ENCODE measurements around the gene DUSP1.

DUSP1 gene

DNA sequence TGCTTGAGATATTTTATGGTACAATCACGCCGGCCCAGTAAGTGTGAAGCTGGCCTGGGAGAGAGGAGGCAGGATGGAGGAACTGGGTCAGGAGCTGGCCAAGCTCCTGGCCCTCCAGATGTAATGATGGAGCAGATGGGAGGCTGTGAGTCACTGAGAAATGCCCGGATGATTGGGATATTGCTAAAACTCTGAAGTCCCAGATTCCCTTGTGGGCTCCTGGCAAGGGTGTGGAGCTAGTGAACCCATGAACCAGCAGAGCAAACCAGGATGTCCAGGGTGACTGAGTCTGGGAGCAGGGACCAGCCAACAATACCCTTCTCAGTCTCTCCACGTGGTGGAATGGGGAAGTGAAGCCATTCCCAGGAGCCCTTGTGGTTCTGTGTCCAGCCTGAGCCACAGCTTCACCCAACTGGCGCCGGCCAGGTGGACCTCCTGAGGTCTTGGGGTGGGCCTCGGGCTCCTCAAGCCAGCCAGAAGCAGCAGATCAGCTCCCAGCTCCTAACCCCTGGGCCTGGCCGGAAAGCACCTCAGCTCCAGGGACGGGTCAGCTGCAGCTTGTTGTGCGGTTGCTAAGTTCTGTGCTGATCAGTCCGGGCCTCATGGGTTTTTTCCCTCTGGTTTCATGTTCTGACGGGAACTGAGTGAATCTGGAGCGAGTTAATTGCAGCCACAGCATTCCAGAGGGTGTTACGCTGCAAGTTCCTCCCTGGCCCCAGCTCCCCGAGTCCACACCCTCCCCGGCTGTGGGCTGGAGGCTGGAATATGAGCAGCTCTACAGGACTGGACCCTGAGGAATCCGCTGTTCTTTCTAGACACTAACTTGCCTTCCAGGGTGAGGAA lies 37.6 kb downstream of the DUSP1 start:
- TF ChIP-seq ZNF565 (CRISPR knock-in tag; conservative IDR thresholded peaks at IDR 0.05; ENCODE audit: low read depth) (no peak), PPARA (CRISPR knock-in tag; IDR thresholded peaks at IDR 0.05; ENCODE audit: borderline replicate concordance) (no peak), SNAI2 (CRISPR knock-in tag; IDR thresholded peaks at IDR 0.05) (no peak), ZFP3 (CRISPR knock-in tag; IDR thresholded peaks at IDR 0.05) (no peak), RARB (CRISPR knock-in tag; IDR thresholded peaks at IDR 0.05) (no peak), OSR1 (CRISPR knock-in tag; IDR thresholded peaks at IDR 0.05) (no peak), ESRRG (CRISPR knock-in tag; IDR thresholded peaks at IDR 0.05) (no peak), ZNF70 (CRISPR knock-in tag; IDR thresholded peaks at IDR 0.05) (no peak), TOX (CRISPR knock-in tag; IDR thresholded peaks at IDR 0.05; ENCODE audit: borderline replicate concordance) (no peak)
- TF ChIP-seq, protein P1, sequence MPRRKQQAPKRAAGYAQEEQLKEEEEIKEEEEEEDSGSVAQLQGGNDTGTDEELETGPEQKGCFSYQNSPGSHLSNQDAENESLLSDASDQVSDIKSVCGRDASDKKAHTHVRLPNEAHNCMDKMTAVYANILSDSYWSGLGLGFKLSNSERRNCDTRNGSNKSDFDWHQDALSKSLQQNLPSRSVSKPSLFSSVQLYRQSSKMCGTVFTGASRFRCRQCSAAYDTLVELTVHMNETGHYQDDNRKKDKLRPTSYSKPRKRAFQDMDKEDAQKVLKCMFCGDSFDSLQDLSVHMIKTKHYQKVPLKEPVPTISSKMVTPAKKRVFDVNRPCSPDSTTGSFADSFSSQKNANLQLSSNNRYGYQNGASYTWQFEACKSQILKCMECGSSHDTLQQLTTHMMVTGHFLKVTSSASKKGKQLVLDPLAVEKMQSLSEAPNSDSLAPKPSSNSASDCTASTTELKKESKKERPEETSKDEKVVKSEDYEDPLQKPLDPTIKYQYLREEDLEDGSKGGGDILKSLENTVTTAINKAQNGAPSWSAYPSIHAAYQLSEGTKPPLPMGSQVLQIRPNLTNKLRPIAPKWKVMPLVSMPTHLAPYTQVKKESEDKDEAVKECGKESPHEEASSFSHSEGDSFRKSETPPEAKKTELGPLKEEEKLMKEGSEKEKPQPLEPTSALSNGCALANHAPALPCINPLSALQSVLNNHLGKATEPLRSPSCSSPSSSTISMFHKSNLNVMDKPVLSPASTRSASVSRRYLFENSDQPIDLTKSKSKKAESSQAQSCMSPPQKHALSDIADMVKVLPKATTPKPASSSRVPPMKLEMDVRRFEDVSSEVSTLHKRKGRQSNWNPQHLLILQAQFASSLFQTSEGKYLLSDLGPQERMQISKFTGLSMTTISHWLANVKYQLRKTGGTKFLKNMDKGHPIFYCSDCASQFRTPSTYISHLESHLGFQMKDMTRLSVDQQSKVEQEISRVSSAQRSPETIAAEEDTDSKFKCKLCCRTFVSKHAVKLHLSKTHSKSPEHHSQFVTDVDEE (CRISPR knock-in tag; IDR thresholded peaks at IDR 0.05), result no peak
- TF ChIP-seq, protein P2, sequence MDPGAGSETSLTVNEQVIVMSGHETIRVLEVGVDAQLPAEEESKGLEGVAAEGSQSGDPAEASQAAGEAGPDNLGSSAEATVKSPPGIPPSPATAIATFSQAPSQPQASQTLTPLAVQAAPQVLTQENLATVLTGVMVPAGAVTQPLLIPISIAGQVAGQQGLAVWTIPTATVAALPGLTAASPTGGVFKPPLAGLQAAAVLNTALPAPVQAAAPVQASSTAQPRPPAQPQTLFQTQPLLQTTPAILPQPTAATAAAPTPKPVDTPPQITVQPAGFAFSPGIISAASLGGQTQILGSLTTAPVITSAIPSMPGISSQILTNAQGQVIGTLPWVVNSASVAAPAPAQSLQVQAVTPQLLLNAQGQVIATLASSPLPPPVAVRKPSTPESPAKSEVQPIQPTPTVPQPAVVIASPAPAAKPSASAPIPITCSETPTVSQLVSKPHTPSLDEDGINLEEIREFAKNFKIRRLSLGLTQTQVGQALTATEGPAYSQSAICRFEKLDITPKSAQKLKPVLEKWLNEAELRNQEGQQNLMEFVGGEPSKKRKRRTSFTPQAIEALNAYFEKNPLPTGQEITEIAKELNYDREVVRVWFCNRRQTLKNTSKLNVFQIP (CRISPR knock-in tag; IDR thresholded peaks at IDR 0.05; ENCODE audit: borderline replicate concordance, low read depth), result no peak
- TF ChIP-seq, protein P3, sequence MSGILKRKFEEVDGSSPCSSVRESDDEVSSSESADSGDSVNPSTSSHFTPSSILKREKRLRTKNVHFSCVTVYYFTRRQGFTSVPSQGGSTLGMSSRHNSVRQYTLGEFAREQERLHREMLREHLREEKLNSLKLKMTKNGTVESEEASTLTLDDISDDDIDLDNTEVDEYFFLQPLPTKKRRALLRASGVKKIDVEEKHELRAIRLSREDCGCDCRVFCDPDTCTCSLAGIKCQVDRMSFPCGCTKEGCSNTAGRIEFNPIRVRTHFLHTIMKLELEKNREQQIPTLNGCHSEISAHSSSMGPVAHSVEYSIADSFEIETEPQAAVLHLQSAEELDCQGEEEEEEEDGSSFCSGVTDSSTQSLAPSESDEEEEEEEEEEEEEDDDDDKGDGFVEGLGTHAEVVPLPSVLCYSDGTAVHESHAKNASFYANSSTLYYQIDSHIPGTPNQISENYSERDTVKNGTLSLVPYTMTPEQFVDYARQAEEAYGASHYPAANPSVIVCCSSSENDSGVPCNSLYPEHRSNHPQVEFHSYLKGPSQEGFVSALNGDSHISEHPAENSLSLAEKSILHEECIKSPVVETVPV (CRISPR knock-in tag; IDR thresholded peaks at IDR 0.05), result no peak
- peak; percentile 54 for ATAC-seq

DNA sequence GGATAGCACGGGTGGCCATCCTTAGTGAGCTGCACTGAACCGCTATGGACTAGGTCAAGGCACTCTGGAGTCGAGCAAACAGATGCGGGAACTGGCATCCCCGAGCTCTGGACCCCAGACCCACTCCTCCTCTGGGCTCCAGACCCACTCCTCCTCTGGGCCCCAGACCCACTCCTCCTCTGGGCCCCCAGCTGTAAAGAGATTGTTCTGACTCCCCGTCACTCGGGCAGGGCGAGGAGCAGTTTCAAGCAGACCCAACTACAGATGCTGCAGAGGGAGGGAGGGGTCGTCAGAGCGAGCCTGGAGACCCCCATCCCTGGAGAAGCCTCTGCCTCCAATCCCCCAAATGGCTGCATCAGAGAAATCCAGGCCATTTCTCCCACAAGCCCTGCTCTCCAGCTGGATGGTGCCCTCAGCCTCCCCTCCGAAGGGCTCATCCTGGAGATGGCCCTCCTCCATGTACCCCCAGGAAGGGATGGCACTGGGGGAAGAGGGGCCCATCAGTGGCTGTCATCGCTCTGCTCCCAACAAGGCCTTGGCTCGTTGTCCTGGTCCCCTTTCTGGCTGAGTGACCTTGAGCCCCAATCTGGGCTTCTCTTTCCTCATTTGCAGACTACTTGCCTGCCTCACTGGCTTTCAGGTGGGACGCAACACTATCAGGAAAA lies 38.7 kb downstream of the DUSP1 start:
- no peak for TF ChIP-seq OSR1 (CRISPR knock-in tag; IDR thresholded peaks at IDR 0.05)
- TF ChIP-seq, protein P3 (CRISPR knock-in tag; IDR thresholded peaks at IDR 0.05), result no peak
- TF ChIP-seq ZFP3 (CRISPR knock-in tag; IDR thresholded peaks at IDR 0.05), result no peak
- TF ChIP-seq ZFP30 (CRISPR knock-in tag; IDR thresholded peaks at IDR 0.05), result no peak
- no peak for TF ChIP-seq ZC3H10 (CRISPR knock-in tag; IDR thresholded peaks at IDR 0.05)
- TF ChIP-seq PPARA (CRISPR knock-in tag; IDR thresholded peaks at IDR 0.05; ENCODE audit: borderline replicate concordance), result no peak
- no peak for TF ChIP-seq TOX (CRISPR knock-in tag; IDR thresholded peaks at IDR 0.05; ENCODE audit: borderline replicate concordance)
- no peak for TF ChIP-seq RARB (CRISPR knock-in tag; IDR thresholded peaks at IDR 0.05)
- TF ChIP-seq, protein P4, sequence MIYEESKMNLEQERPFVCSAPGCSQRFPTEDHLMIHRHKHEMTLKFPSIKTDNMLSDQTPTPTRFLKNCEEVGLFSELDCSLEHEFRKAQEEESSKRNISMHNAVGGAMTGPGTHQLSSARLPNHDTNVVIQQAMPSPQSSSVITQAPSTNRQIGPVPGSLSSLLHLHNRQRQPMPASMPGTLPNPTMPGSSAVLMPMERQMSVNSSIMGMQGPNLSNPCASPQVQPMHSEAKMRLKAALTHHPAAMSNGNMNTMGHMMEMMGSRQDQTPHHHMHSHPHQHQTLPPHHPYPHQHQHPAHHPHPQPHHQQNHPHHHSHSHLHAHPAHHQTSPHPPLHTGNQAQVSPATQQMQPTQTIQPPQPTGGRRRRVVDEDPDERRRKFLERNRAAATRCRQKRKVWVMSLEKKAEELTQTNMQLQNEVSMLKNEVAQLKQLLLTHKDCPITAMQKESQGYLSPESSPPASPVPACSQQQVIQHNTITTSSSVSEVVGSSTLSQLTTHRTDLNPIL (CRISPR knock-in tag; IDR thresholded peaks at IDR 0.05; ENCODE audit: low read depth), result no peak
- TF ChIP-seq, protein P5, sequence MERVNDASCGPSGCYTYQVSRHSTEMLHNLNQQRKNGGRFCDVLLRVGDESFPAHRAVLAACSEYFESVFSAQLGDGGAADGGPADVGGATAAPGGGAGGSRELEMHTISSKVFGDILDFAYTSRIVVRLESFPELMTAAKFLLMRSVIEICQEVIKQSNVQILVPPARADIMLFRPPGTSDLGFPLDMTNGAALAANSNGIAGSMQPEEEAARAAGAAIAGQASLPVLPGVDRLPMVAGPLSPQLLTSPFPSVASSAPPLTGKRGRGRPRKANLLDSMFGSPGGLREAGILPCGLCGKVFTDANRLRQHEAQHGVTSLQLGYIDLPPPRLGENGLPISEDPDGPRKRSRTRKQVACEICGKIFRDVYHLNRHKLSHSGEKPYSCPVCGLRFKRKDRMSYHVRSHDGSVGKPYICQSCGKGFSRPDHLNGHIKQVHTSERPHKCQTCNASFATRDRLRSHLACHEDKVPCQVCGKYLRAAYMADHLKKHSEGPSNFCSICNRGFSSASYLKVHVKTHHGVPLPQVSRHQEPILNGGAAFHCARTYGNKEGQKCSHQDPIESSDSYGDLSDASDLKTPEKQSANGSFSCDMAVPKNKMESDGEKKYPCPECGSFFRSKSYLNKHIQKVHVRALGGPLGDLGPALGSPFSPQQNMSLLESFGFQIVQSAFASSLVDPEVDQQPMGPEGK (CRISPR knock-in tag; IDR thresholded peaks at IDR 0.05; ENCODE audit: borderline replicate concordance), result no peak
- TF ChIP-seq, protein P2 (CRISPR knock-in tag; IDR thresholded peaks at IDR 0.05; ENCODE audit: borderline replicate concordance, low read depth), result no peak
- TF ChIP-seq ZNF565 (CRISPR knock-in tag; conservative IDR thresholded peaks at IDR 0.05; ENCODE audit: low read depth), result no peak
- TF ChIP-seq ESRRG (CRISPR knock-in tag; IDR thresholded peaks at IDR 0.05), result no peak
- TF ChIP-seq CSDC2 (CRISPR knock-in tag; IDR thresholded peaks at IDR 0.05), result no peak
- TF ChIP-seq ZNF8 (CRISPR knock-in tag; IDR thresholded peaks at IDR 0.05), result no peak
- TF ChIP-seq, protein P1 (CRISPR knock-in tag; IDR thresholded peaks at IDR 0.05), result no peak
- no peak for TF ChIP-seq BACH2 (CRISPR knock-in tag; IDR thresholded peaks at IDR 0.05; ENCODE audit: borderline replicate concordance)
- TF ChIP-seq SNAI2 (CRISPR knock-in tag; IDR thresholded peaks at IDR 0.05), result no peak
- no peak for TF ChIP-seq ZNF70 (CRISPR knock-in tag; IDR thresholded peaks at IDR 0.05)
- no peak for ATAC-seq

All from SK-N-SH treated with all-trans-retinoic acid at 6 μM for 48 hours (cell line).